Inflammatory macrophage treated with lipopolysaccharide for 4 hours (primary cell): ENCODE results near the gene CXCL3.
A peak's percentile ranks its signal among the peaks of the same experiment; 100 is the strongest.

Experiments used
- DNase-seq: peaks from one replicate; pipeline ENCODE4 v3.0.0-alpha.2; 2020

Gene CXCL3

GRCh38 chr4:74055096-74055495, 16.6 kb upstream of the CXCL3 start:
- no peak for DNase-seq

GRCh38 chr4:74054483-74055047, 16.1 kb upstream of the CXCL3 start:
- peak; percentile 23 for DNase-seq

GRCh38 chr4:74047152-74047551, 8.7 kb upstream of the CXCL3 start:
- no peak for DNase-seq

- DNase-seq = no peak
These were observed 7.3 kb upstream of the CXCL3 start for GRCh38 chr4:74045772-74046171.

- DNase-seq = no peak
These were observed 6.8 kb upstream of the CXCL3 start for GRCh38 chr4:74045247-74045646.

GRCh38 chr4:74044677-74045076, 6.2 kb upstream of the CXCL3 start:
- no peak for DNase-seq

- no peak for DNase-seq
These were observed 4.2 kb upstream of the CXCL3 start for GRCh38 chr4:74042681-74043080.

GRCh38 chr4:74041418-74041817, 2.9 kb upstream of the CXCL3 start:
- no peak for DNase-seq

GRCh38 chr4:74039315-74039763, 850 bp upstream of the CXCL3 start:
- DNase-seq = peak; percentile 27

GRCh38 chr4:74038086-74038424, 434 bp downstream of the CXCL3 start:
- peak; percentile 44 for DNase-seq

- peak; percentile 26 for DNase-seq
These were observed 1.2 kb downstream of the CXCL3 start for GRCh38 chr4:74037076-74037955.

- peak; percentile 91 for DNase-seq
These were observed 4.8 kb downstream of the CXCL3 start for GRCh38 chr4:74033739-74034138.

GRCh38 chr4:74032064-74032463, 6.4 kb downstream of the CXCL3 start:
- no peak for DNase-seq

- DNase-seq = peak; percentile 46
These were observed 6.9 kb downstream of the CXCL3 start for GRCh38 chr4:74031576-74031975.

- peak; percentile 48 for DNase-seq
These were observed 8.2 kb downstream of the CXCL3 start for GRCh38 chr4:74030285-74030684.

- DNase-seq = no peak
These were observed 10.0 kb downstream of the CXCL3 start for GRCh38 chr4:74028504-74028903.

- DNase-seq = no peak
These were observed 14.8 kb downstream of the CXCL3 start for GRCh38 chr4:74023709-74024108.

- DNase-seq = peak; percentile 82
These were observed 16.9 kb downstream of the CXCL3 start for GRCh38 chr4:74021601-74022000.

- peak; percentile 96 for DNase-seq
These were observed 19.7 kb downstream of the CXCL3 start for GRCh38 chr4:74018771-74019170.

GRCh38 chr4:74018116-74018515, 20.4 kb downstream of the CXCL3 start:
- peak; percentile 89 for DNase-seq

GRCh38 chr4:74016068-74016467, 22.4 kb downstream of the CXCL3 start:
- peak; percentile 82 for DNase-seq

- no peak for DNase-seq
These were observed 23.2 kb downstream of the CXCL3 start for GRCh38 chr4:74015126-74015780.

GRCh38 chr4:74014332-74014731, 24.2 kb downstream of the CXCL3 start:
- no peak for DNase-seq

- DNase-seq = peak; percentile 58
These were observed 25.2 kb downstream of the CXCL3 start for GRCh38 chr4:74013264-74013663.
